Daoy (cell line): ENCODE measurements around the gene NFIB. TPM values are rescaled to one million over a fixed set of nuclear protein-coding genes. Genes with fewer than 3 reads are reported as not detected.
A peak's percentile ranks its signal among the peaks of the same experiment; 100 is the strongest.

ENCODE experiments used
- DNase-seq: peaks from one replicate; pipeline ENCODE4 v3.0.0-alpha.2; 2015; ENCODE audit warnings: low read depth
- total RNA-seq: library from RNA; depleted of rRNA; stranded (reverse); fragments of >200 nt; shearing (Covaris generic); gene quantifications from 2 replicates; pipeline ENCODE4 v1.2.3, GENCODE V29; 2014

The NFIB gene
- total RNA-seq, 1 experiment from 2014 or later, result 19.4 TPM

- no peak for DNase-seq
These were observed 158.7 kb downstream of the NFIB start for GRCh38 chr9:14155237-14155636.

- no peak for DNase-seq
These were observed 160.6 kb downstream of the NFIB start for GRCh38 chr9:14153310-14153720.

- DNase-seq, result no peak
These were observed 162.5 kb downstream of the NFIB start for GRCh38 chr9:14151451-14151850.

- DNase-seq, result no peak
These were observed 165.3 kb downstream of the NFIB start for GRCh38 chr9:14148501-14149103.

GRCh38 chr9:14147738-14148137 lies 166.2 kb downstream of the NFIB start:
- DNase-seq, result no peak

- DNase-seq, result no peak
These were observed 167.6 kb downstream of the NFIB start for GRCh38 chr9:14146201-14146874.

GRCh38 chr9:14144215-14144614 lies 169.7 kb downstream of the NFIB start:
- no peak for DNase-seq

GRCh38 chr9:14141699-14142098 lies 172.2 kb downstream of the NFIB start:
- no peak for DNase-seq

- no peak for DNase-seq
These were observed 173.7 kb downstream of the NFIB start for GRCh38 chr9:14140096-14140697.

GRCh38 chr9:14139287-14139686 lies 174.7 kb downstream of the NFIB start:
- DNase-seq, result no peak

GRCh38 chr9:14136646-14137370 lies 177.1 kb downstream of the NFIB start:
- DNase-seq, result no peak

- no peak for DNase-seq
These were observed 177.8 kb downstream of the NFIB start for GRCh38 chr9:14136047-14136635.

- DNase-seq, result no peak
These were observed 178.5 kb downstream of the NFIB start for GRCh38 chr9:14135421-14135820.

GRCh38 chr9:14133394-14133793 lies 180.5 kb downstream of the NFIB start:
- DNase-seq, result no peak

GRCh38 chr9:14132775-14133174 lies 181.2 kb downstream of the NFIB start:
- DNase-seq, result no peak

- no peak for DNase-seq
These were observed 182.4 kb downstream of the NFIB start for GRCh38 chr9:14131356-14132088.

- DNase-seq, result no peak
These were observed 186.3 kb downstream of the NFIB start for GRCh38 chr9:14127656-14128055.

- DNase-seq, result peak; percentile 62
These were observed 194.0 kb downstream of the NFIB start for GRCh38 chr9:14119694-14120514.

GRCh38 chr9:14112226-14112625 lies 201.7 kb downstream of the NFIB start:
- no peak for DNase-seq

GRCh38 chr9:14111696-14112095 lies 202.2 kb downstream of the NFIB start:
- no peak for DNase-seq

- no peak for DNase-seq
These were observed 206.0 kb downstream of the NFIB start for GRCh38 chr9:14107977-14108376.
